Activated CD8-positive, alpha-beta memory T cell treated with anti-CD3 and anti-CD28 coated beads, Interleukin-2, amount 50 U/mL, for 1 hour (primary cell): Measurements from ENCODE around the gene KRTAP5-7.
"Not testable (repeated sequence)": the region's sequence is repeated elsewhere in the genome, so short reads cannot be mapped to it uniquely, and the experiment has no call there.

ENCODE experiments used
- DNase-seq: peaks from one replicate; pipeline ENCODE4 v3.0.0-alpha.2; 2020; ENCODE audit errors: extremely low read depth

Gene KRTAP5-7

DNA sequence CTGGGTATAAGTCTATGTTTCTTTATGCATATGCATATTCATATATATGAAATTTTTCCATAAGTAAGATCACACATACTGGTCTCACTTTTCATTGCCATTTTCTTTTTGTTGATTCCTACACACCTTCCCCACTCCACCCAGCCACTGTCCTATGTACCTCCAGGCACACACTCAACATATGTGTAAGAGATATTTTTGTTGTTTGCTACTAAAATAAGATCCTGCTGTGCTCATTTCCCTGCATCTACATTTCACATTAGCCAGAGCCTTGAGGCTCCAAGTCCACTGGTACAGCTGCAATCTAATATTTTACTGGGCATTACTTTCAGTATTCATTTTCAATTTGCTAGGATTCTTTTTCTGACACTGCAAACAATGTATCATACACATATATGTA is 30.2 kb downstream of the KRTAP5-7 start:
- no peak for DNase-seq

DNA sequence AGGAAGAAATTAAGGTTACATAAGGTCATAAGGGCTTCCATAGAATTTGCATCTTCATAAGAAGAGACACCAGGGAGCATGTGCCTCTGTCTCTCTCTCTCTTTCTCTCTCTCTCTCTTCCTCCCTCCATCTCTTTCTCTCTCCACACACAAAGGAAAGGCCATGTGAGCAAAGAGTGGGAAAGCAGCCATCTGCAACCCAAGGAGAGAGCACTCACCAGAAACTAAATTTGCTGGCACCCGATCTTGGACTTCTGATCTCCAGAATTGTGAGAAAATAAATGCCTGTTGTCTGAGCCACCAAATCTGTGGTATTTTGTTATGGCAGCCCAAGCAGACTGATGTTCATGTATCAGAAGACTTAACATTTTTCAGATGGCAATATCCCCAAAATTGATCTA is 31.9 kb downstream of the KRTAP5-7 start:
- DNase-seq: no peak

DNA sequence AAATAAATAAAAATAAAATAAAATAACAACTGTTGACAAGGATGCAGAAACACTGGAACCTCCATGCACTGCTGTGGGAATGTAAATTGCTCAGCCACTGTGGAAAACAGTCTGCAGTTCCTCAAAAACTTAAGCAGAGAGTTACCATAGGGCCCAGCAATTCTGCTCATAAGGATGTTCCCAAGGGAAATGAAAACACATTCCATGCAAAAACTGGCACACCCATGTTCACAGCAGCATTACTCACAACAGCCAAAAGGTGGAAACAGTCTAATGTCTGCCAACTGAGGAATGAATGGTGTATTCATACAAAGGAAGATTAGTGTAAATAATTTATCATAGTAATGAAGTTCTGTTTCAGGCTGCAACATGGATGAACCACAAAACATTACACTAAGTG is 35.1 kb downstream of the KRTAP5-7 start:
- no peak for DNase-seq

DNA sequence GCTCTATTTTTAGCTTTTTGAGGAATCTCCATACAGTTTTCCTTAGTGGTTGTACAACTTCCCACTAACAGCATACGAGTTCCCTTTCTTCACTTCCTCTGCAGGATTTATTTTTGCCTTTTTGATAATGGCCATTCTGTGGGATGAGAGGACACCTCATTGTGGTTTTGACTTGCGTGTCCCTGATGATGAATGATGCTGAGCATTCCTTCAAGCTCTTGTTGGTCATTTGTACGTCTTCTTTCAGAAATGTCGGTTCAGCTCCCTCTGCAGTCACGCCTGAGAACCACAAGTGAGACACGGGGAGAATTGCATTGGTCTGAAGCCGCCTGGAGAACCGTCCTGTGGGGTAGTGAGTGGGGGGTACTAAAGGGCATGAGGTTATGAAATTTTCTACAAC is 36.3 kb downstream of the KRTAP5-7 start:
- DNase-seq: no peak

DNA sequence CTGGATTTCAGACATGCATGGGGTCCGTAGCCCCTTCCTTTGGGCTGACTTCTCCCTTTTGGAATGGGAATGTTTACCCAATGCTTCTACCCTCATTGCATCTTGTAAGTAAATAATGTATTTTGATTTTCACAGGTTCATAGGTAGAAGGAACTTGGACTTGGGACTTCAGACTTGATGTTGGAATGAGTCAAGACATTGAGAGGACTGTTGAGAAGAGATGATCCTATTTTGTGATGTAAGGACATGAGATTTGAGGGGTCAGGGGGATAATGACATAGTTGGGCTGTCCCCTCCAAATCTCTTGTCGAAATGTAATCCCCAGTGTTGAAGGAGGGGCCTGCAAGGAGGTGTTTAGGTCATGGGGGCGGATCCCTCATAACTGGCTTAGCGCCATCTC is 37.4 kb downstream of the KRTAP5-7 start:
- DNase-seq: no peak

DNA sequence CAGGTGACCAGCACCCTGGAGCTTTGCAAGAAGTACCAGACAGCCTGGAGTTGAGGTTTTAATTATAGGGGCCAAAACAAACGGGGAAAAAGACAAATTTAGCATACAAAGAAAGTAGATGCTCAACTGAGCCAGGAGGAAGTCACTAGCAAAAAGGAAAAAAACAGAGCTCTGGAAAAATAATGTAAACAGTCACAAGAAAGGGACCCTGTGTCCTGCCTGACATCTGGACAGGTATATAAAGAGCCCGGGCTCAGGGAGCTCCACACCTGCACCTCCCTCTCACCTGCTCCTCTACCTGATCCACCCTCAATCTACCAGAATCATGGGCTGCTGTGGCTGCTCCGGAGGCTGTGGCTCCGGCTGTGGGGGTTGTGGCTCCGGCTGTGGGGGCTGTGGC is 38.2 kb downstream of the KRTAP5-7 start, which contains the start of gene KRTAP5-10:
KRTAP5-10 (plus strand) TSS at position 301 of the 400 bp plus-strand sequence; CDS start at position 326, 25 bp downstream.
- no peak for DNase-seq

DNA sequence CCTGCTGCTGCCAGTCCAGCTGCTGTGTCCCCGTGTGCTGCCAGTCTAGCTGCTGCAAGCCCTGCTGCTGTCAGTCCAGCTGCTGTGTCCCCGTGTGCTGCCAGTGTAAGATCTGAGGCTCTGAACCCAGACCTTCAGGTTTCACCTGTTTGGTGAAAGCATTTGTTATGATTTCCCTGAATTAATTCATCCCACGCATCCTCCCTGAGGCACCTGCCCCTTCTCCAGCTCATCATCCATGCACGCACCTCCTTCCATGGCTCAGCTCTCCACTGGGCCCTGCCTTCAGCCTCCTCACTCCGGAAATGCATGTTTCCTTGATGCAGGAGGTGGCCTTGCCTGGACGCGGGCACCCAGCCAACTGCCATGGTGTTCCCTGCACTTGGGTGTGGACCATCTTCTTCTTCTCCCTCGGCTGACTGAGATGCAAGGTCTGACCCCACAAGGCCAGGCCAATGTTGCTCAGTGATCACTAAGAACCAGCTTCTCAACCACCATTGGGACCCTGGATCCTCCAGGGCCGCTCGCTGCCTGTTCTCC is 39.1 kb downstream of the KRTAP5-7 start:
- no peak for DNase-seq

DNA sequence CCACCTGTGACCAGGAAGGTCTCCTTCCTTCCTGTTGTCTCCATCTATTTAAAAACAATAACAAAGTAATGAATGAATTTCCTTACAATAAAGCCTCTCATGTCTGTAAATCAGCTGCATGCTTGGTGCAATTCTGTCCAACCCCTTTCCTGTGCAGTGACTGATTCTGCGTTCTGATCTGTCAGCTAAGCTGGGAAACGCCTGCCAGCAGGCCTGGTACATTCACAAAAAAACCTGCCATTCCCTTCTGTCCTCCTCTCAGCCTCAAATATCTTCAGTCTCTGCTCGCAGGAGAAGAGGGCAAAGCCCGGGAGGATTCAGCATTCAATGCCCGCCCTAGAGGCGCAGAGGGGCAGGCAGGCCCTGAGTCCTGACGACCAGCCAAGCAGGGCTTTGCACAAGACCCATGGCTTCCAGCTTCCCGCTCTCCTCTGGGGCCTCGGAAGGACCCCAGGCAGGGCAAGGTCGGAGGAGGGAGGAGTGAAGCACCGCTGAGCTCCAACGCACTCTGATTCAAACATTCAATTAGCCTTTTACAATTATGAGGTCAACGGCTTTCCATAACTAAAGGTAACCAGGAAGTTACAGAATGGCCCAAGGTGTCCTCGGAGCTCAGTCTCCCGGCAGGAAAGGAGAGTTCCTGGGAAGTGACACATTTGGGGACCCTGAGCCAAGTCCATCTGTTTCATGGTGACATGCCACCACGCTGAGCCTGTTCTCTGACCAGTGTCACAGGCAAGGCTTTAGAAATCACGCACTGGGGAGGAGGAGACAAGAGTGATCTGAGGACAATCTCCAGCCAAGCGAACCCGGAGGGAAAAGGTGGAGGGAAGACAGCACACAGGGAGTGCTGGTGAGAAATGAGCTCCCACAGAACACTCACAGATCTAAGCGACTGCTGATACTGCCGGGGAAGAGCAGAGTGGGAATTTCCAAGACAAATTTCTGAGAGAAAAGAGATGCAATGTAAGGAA is 39.8 kb downstream of the KRTAP5-7 start:
- not testable (repeated sequence) for DNase-seq

DNA sequence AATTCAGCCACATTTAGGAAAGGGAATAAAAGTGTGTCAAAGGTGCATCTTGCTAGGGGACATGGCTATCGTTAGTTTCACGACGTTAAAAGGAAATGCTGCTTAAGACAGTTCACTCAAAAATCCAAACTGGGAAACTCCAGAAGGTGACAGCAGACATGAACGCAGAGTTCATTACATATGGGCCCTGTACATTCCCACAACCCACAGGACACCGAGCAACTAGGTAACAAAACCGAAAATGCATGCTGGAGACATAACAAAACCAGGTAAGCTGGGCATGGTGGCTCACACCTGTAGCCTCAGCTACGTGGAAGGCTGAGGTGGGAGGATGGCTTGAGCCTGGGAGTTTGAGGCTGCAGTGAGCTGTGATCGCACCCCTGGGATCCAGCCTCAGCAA is 40.6 kb downstream of the KRTAP5-7 start:
- DNase-seq: not testable (repeated sequence)

DNA sequence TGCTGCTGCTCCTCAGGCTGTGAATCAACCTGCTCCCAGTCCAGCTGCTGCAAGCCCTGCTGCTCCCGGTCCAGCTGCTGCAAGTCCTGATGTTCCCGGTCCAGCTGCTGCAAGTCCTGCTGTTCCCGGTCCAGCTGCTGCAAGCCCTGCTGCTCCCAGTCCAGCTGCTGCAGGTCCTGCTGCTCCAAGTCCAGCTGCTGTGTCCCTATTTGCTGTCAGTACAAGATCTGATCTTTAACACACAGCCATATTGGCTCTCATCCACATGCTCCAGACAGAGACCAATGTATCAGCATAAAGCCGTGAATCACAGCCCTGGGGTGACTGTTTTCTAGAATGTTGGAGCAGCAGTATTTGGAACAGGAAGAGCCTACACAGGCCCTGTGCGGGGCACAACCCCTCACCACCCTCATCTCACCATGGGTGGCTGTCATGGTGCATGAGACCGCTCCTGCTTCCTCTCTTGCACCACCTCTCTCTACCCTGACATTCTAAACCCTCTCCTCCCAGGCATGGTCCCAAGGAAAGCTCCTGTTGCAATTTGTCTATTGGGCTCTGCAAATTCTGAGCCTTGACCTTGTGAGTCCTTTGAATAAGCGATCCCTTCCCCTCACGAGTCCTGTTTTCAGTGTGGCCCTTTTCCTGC is 41.8 kb downstream of the KRTAP5-7 start:
- no peak for DNase-seq

DNA sequence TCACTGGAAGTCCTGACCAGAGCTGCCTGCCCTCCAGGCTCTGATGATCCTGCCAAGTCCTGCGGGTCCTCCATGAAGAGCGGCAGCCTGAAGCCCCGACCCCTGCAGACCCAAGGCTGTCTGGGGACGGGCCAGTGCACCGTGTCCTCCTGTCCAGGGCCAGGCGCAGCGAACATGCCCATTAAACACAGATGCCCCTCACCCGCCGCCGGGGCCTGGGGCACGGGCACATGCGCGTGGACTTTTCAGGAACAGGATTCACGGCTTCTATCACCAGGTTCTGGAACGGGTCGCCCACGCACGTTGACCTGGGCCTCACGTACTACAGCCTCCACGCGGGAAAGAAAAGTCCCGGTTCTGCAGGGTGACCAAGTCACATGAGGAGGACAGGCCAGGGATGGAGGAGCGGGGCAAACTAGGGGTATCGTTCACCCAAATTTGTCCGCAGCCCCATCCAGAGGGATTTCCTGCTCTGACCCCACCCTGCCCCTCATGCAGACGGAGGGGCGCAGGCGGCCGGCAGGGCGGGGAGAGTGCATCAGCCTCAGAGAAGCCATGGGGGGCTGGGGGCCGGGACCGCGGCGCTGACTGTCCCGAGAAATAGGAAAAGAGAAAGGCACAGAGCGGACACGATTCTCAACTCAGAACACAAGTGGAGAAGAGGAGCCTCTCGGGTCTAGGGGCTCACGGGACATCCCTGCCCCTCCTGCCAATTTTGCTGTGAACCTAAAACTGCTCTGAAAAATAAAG is 44.2 kb downstream of the KRTAP5-7 start:
- not testable (repeated sequence) for DNase-seq

DNA sequence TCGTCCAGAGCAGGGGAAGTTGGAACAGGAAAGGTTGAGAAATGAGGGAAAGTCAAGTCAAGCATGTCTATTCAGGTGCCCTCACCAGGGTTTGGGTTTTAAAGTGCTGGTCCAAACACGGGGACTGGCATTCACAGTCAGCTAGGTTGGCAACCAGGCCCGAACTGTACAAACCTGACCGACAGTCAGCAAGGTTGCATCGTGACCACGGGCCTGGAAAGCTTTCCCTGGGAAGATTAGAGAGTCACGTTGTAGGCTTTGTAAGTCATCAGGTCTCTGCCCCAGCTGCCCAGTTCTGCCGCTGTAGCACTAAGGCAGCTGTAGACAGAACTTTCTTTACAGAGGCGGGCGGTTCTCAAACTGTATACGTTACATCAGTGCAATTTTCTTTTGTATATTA is 45.7 kb downstream of the KRTAP5-7 start:
- DNase-seq: no peak

DNA sequence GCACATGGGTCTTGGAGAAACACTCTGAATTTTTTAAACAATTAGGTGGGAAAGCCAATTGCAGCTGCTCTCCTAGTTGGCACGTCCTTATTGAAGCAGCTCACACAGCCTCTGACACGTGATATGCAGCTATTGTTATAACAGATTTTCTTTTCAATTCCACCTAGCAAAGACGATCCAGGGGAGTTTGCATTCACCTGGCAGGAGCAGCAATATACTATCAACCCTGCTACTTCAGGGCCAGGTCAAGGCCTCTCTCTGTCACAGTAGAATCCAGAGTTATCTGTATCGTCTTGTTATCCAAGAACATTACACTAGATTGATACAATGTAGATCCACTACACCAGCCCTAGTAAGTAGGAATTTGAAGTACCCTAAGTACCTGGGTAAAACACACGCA is 47.4 kb downstream of the KRTAP5-7 start:
- no peak for DNase-seq

DNA sequence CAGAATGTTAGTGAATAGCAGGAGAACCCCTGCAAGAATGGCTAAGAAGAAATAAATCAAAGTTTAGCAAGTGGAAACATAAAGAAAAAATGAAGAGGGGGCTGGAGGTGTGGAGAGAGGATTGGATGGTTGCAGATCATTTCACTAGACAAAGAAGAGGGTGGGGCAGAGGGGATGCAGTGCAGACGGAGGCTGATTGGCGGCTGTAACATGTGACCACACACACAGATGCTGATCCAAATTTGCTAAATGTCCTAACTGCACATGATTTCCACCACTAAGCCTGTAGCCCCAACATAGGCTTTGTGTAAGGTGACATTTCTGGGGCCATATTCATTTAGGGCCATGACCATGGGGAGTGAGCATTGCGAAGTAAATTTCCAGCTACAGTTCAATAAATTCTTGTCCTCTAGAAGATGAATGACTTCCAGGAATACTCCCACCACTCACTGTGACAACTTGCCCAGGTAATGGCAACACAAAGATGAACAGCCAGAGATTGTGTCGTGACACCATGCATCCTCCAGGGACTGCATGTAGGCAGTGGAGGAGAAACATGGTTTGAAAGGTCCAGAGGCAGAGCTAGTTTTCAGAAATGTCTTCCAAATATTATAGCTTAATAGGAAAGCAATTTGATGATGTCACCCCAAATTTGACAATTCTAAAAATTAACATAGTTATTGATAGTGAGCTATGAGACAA is 48.8 kb downstream of the KRTAP5-7 start:
- DNase-seq: no peak

DNA sequence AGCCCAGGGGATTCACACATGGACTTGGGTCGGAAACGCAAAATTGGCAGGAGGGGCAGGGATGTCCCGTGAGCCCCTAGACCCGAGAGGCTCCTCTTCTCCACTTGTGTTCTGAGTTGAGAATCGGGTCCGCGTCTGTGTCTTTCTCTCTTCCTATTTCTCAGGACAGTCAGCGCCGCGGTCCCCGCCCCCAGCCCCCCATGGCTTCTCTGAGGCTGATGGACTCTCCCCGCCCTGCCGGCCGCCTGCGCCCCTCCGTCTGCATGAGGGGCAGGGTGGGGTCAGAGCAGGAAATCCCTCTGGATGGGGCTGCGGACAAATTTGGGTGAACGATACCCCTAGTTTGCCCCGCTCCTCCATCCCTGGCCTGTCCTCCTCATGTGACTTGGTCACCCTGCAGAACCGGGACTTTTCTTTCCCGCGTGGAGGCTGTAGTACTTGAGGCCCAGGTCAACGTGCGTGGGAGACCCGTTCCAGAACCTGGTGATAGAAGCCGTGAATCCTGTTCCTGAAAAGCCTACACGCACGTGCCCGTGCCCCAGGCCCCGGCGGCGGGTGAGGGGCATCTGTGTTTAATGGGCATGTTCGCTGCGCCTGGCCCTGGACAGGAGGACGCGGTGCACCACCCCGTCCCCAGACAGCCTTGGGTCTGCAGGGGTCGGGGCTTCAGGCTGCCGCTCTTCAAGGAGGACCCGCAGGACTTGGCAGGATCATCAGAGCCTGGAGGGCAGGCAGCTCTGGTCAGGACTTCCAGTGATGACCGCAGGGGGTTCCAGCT is 49.8 kb downstream of the KRTAP5-7 start:
- DNase-seq: not testable (repeated sequence)

DNA sequence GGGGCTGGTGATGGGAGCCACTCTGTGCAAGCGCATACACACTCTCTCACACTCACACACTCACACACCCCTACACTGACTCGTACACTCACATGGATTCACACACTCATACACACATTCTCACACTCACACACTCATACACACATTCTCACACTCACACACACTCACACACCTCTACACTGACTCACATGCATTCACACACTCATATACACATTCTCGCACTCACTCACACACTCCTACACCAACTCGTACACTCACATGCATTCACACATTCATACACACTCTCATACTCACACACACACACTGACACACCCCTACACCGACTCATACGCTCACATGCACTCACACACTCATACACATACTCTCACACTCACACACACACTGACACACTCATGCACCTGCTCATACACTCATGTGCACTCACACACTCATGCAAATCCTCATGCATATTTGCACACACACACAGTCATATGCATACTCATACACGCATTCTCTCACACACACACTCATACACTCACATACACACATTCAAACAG is 50.5 kb downstream of the KRTAP5-7 start:
- DNase-seq: no peak
